KMS-11 (cell line): Measurements from ENCODE around the gene LBX1.

ENCODE experiments used
- H2AFZ ChIP-seq: fragments of 200-600 bp; sonication (generic); 2 replicates; pipeline ENCODE4 v1.6.1; 2016; ENCODE audit warnings: antibody characterized with exemption, mixed run types, low read depth
- H3K27ac ChIP-seq: fragments of 200-600 bp; sonication (generic); 2 replicates; pipeline ENCODE4 v1.6.1; 2016; ENCODE audit warnings: mild to moderate bottlenecking, mixed run types
- H3K27me3 ChIP-seq: fragments of 200-600 bp; sonication (generic); 2 replicates; pipeline ENCODE4 v1.6.1; 2017; ENCODE audit warnings: mild to moderate bottlenecking, low read depth, mixed run types, moderate library complexity; ENCODE audit not compliant: insufficient read depth
- H3K36me3 ChIP-seq: fragments of 200-600 bp; sonication (generic); 2 replicates; pipeline ENCODE4 v1.6.1; 2017; ENCODE audit warnings: mild to moderate bottlenecking, mixed run types; ENCODE audit not compliant: insufficient read depth
- H3K4me1 ChIP-seq: fragments of 200-600 bp; sonication (generic); 2 replicates; pipeline ENCODE4 v1.6.1; 2016; ENCODE audit warnings: mild to moderate bottlenecking, low read depth, mixed run types; ENCODE audit not compliant: poor library complexity, severe bottlenecking
- H3K4me2 ChIP-seq: fragments of 200-600 bp; sonication (generic); 2 replicates; pipeline ENCODE4 v1.7.0; 2016; ENCODE audit warnings: mild to moderate bottlenecking, mixed run types
- H3K4me3 ChIP-seq: fragments of 200-600 bp; sonication (generic); IDR thresholded peaks from 2 replicates; pipeline ENCODE4 v1.6.1; 2017; ENCODE audit warnings: low read depth, low read length, mixed read lengths; ENCODE audit not compliant: insufficient read depth
- H3K79me2 ChIP-seq: fragments of 200-600 bp; sonication (generic); 2 replicates; pipeline ENCODE4 v1.6.1; 2016; ENCODE audit warnings: low read depth, mixed run types; ENCODE audit not compliant: insufficient read depth
- H3K9ac ChIP-seq: fragments of 200-600 bp; sonication (generic); 2 replicates; pipeline ENCODE4 v1.6.1; 2016; ENCODE audit warnings: mild to moderate bottlenecking, mixed run types
- H4K20me1 ChIP-seq: fragments of 200-600 bp; sonication (generic); 2 replicates; pipeline ENCODE4 v1.6.1; 2016; ENCODE audit warnings: mild to moderate bottlenecking, mixed run types; ENCODE audit not compliant: insufficient read depth
- CTCF ChIP-seq: fragments of 200-600 bp; sonication (generic); conservative IDR thresholded peaks from 2 replicates; pipeline ENCODE4 v1.6.1; 2017; ENCODE audit warnings: low read depth, mild to moderate bottlenecking, antibody characterized with exemption, low read length, moderate library complexity, mixed read lengths

The LBX1 gene

GRCh38 chr10:101188942-101189341 lies 40.3 kb downstream of the LBX1 start:
- no peak for TF ChIP-seq CTCF
- H3K36me3 ChIP-seq = no peaks in the 10 kb centered on the region
- H2AFZ ChIP-seq = no peak overlapping the region
- no peaks in the 10 kb centered on the region for H3K79me2 ChIP-seq
- H3K4me1 ChIP-seq = no peaks in the 10 kb centered on the region
- H3K4me3 ChIP-seq = no peak overlapping the region
- no peak overlapping the region for H3K4me2 ChIP-seq
- no peak overlapping the region for H3K9ac ChIP-seq
- no peaks in the 10 kb centered on the region for H3K27me3 ChIP-seq
- H3K27ac ChIP-seq = no peak overlapping the region
- H4K20me1 ChIP-seq = no peaks in the 10 kb centered on the region

DNA sequence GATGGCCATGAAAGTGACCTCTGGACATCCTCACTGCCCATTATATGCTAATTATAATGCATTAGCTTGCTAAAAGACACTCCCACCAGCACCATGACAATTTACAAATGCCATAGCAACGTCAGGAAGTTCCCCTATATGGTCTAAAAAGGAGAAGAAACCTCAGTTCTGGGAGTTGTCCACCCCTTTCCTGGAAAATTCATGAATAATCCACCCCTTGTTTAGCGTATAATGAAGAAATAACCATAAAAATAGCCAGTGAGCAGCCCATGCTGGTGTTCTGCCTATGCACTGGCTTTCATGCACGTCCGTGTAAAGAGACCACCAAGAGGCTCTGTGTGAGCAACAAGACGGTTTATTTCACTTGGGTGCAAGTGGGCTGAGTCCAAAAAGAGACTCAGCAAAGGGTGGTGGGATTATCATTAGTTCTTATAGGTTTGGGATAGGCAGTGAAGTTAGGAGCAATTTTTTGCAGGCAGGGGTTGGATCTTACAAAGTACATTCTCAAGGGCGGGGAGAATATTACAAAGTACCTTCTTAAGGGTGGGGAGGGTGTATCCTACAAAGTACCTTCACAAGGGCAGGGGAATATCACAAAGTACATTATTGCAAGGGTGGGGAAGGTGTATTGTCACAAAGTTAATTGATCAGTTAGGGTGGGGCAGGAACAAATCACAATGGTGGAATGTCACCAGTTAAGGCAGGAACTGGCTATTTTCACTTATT lies 45.6 kb downstream of the LBX1 start:
- H2AFZ ChIP-seq = no peak overlapping the region
- H3K79me2 ChIP-seq = no peaks in the 10 kb centered on the region
- H3K9ac ChIP-seq = no peak overlapping the region
- TF ChIP-seq CTCF = no peak
- no peaks in the 10 kb centered on the region for H4K20me1 ChIP-seq
- H3K4me3 ChIP-seq = no peak overlapping the region
- H3K27ac ChIP-seq = no peak overlapping the region
- H3K27me3 ChIP-seq = no peaks in the 10 kb centered on the region
- H3K4me2 ChIP-seq = no peak overlapping the region
- H3K36me3 ChIP-seq = no peaks in the 10 kb centered on the region
- H3K4me1 ChIP-seq = no peaks in the 10 kb centered on the region

GRCh38 chr10:101182936-101183335 lies 46.3 kb downstream of the LBX1 start:
- H3K4me3 ChIP-seq = no peak overlapping the region
- H3K4me1 ChIP-seq = no peaks in the 10 kb centered on the region
- H4K20me1 ChIP-seq = no peaks in the 10 kb centered on the region
- no peaks in the 10 kb centered on the region for H3K27me3 ChIP-seq
- H3K36me3 ChIP-seq = no peaks in the 10 kb centered on the region
- no peak overlapping the region for H3K27ac ChIP-seq
- H3K79me2 ChIP-seq = no peaks in the 10 kb centered on the region
- TF ChIP-seq CTCF = no peak
- H2AFZ ChIP-seq = no peak overlapping the region
- no peak overlapping the region for H3K9ac ChIP-seq
- H3K4me2 ChIP-seq = no peak overlapping the region
